Neural progenitor cell (in vitro differentiated cells): ENCODE data around the gene SLCO1B3. TPM values are rescaled to one million over a fixed set of nuclear protein-coding genes. Genes with fewer than 3 reads are reported as not detected.

Source experiments
- DNase-seq: peaks from one replicate; pipeline ENCODE4 v3.0.0-alpha.2; 2016; ENCODE audit warnings: low spot score
- H2AFZ ChIP-seq: fragments of 200-600 bp; sonication (generic); replicated peaks from 2 replicates; pipeline ENCODE4 v1.6.1; 2016; ENCODE audit warnings: antibody characterized with exemption
- H3F3A ChIP-seq: fragments of 200-600 bp; sonication (generic); 2 replicates; pipeline ENCODE4 v1.6.1; 2016; ENCODE audit warnings: antibody characterized with exemption, low read depth
- H3K27ac ChIP-seq: fragments of 200-600 bp; sonication (generic); 2 replicates; pipeline ENCODE4 v1.5.1; 2016; ENCODE audit warnings: mild to moderate bottlenecking
- H3K27me3 ChIP-seq: fragments of 200-600 bp; sonication (generic); 2 replicates; pipeline ENCODE4 v1.6.1; 2016; ENCODE audit warnings: mild to moderate bottlenecking, moderate library complexity
- H3K36me3 ChIP-seq: fragments of 200-600 bp; sonication (generic); 2 replicates; pipeline ENCODE4 v1.5.1; 2016
- H3K4me1 ChIP-seq: fragments of 200-600 bp; sonication (generic); 2 replicates; pipeline ENCODE4 v1.6.1; 2016; ENCODE audit warnings: mixed run types
- H3K4me2 ChIP-seq: fragments of 200-600 bp; sonication (generic); 2 replicates; pipeline ENCODE4 v1.6.1; 2016
- H3K4me3 ChIP-seq: fragments of 200-600 bp; sonication (generic); 2 replicates; pipeline ENCODE4 v1.5.1; 2016
- H3K79me2 ChIP-seq: fragments of 200-600 bp; sonication (generic); 2 replicates; pipeline ENCODE4 v1.6.1; 2016; ENCODE audit warnings: low read depth
- H3K9ac ChIP-seq: fragments of 200-600 bp; sonication (generic); 2 replicates; pipeline ENCODE4 v1.6.1; 2016
- H3K9me3 ChIP-seq: fragments of 200-600 bp; sonication (generic); 2 replicates; pipeline ENCODE4 v1.5.1; 2016; ENCODE audit warnings: low read depth
- H4K20me1 ChIP-seq: fragments of 200-600 bp; sonication (generic); 2 replicates; pipeline ENCODE4 v1.6.1; 2016; ENCODE audit warnings: low read depth
- H3K27ac Mint-ChIP-seq: 3 replicates; pipeline ENCODE4 v1.8.0; 2021; ENCODE audit warnings: mixed read lengths
- H3K27me3 Mint-ChIP-seq: 2 replicates; pipeline ENCODE4 v1.8.0; 2022; ENCODE audit warnings: low read depth, mild to moderate bottlenecking, inconsistent platforms, moderate library complexity, mixed read lengths; ENCODE audit not compliant: insufficient read depth
- H3K36me3 Mint-ChIP-seq: 3 replicates; pipeline ENCODE4 v1.8.0; 2021; ENCODE audit warnings: mixed read lengths
- H3K4me1 Mint-ChIP-seq: 3 replicates; pipeline ENCODE4 v1.8.0; 2021; ENCODE audit warnings: mixed read lengths
- H3K4me3 Mint-ChIP-seq: 3 replicates; pipeline ENCODE4 v1.8.0; 2021; ENCODE audit warnings: mild to moderate bottlenecking, moderate library complexity, mixed read lengths
- H3K9me3 Mint-ChIP-seq: 3 replicates; pipeline ENCODE4 v1.8.0; 2020; ENCODE audit warnings: mixed read lengths
- EZH2 ChIP-seq: fragments of 200-600 bp; sonication (generic); IDR thresholded peaks from 2 replicates; pipeline ENCODE4 v1.6.1; 2017; ENCODE audit warnings: antibody characterized with exemption, mild to moderate bottlenecking, moderate library complexity
- EZH2phosphoT487 ChIP-seq: fragments of 200-600 bp; sonication (generic); IDR thresholded peaks from 2 replicates; pipeline ENCODE4 v1.6.1; 2017; ENCODE audit warnings: antibody characterized with exemption
- total RNA-seq: library from RNA; depleted of rRNA; stranded (reverse); fragments of >200 nt; gene quantifications from 2 replicates; pipeline ENCODE4 v1.2.3, GENCODE V29; 2015; ENCODE audit warnings: low replicate concordance
- TF ChIP-seq, protein P1 (sequence below): fragments of 200-600 bp; sonication (generic); IDR thresholded peaks from 2 replicates; pipeline ENCODE4 v1.5.1; 2017; ENCODE audit warnings: antibody characterized with exemption, mild to moderate bottlenecking

The SLCO1B3 gene
- total RNA-seq, 1 donor from 2014 or later, result not detected

DNA sequence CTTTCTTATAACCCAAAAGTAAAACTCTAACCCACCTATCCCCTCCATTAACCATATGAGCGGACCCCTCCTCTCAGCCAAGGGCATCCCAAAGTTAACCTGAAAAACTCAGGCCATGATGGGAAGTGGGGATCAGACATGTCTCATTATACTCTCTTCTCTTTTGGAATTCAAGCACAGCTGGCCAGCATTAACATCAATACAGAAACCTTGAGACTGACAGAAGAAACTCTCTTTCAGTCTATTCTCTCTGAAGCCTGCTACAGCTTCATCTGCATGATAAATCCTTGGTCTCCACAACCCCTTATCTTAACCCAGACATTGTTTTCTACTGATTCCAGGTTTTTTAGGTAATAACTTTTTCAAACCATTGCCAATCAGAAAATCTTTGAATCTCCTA is 17.5 kb upstream of the SLCO1B3 start:
- no peak for TF ChIP-seq EZH2phosphoT487
- TF ChIP-seq, protein P1, sequence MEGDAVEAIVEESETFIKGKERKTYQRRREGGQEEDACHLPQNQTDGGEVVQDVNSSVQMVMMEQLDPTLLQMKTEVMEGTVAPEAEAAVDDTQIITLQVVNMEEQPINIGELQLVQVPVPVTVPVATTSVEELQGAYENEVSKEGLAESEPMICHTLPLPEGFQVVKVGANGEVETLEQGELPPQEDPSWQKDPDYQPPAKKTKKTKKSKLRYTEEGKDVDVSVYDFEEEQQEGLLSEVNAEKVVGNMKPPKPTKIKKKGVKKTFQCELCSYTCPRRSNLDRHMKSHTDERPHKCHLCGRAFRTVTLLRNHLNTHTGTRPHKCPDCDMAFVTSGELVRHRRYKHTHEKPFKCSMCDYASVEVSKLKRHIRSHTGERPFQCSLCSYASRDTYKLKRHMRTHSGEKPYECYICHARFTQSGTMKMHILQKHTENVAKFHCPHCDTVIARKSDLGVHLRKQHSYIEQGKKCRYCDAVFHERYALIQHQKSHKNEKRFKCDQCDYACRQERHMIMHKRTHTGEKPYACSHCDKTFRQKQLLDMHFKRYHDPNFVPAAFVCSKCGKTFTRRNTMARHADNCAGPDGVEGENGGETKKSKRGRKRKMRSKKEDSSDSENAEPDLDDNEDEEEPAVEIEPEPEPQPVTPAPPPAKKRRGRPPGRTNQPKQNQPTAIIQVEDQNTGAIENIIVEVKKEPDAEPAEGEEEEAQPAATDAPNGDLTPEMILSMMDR, result no peak
- TF ChIP-seq EZH2, result no peak
- no peak for DNase-seq

DNA sequence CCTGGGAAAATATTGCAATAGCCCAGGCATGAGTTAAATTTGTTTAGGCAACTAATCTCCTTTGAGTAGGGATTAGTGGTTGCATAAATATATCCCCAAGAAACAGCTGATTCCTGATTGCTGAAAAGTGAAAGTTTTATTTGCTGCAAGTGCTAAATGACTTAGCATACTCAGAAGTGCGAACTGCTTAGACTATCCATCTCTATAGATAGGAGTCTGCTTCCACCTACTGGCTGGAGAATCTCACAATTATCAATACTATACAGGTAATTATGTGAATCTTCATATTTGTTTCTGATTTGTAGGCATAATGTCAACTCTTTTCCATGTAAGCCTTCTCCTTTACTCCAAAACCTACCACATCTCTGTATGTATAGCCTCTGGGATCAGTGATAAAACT is 12.0 kb upstream of the SLCO1B3 start:
- Histone ChIP-seq H3K4me1 (no peaks in the 10 kb centered on the region), H3K27ac (no peak overlapping the region), H2AFZ (no peak overlapping the region), H4K20me1 (no peaks in the 10 kb centered on the region), H3F3A (no peaks in the 10 kb centered on the region), H3K9me3 (no peaks in the 10 kb centered on the region), H3K27me3 (no peaks in the 10 kb centered on the region), H3K36me3 (no peaks in the 10 kb centered on the region), H3K4me2 (no peak overlapping the region), H3K4me3 (no peak overlapping the region), H3K79me2 (no peaks in the 10 kb centered on the region), H3K9ac (no peak overlapping the region)
- Mint-ChIP-seq H3K4me3 (no peak overlapping the region), H3K36me3 (no peaks in the 10 kb centered on the region), H3K9me3 (no peaks in the 10 kb centered on the region), H3K27ac (no peak overlapping the region), H3K4me1 (no peaks in the 10 kb centered on the region), H3K27me3 (no peaks in the 10 kb centered on the region)
- peak; percentile 56 for DNase-seq
- TF ChIP-seq, protein P1, result peak; percentile 69
- no peak for TF ChIP-seq EZH2phosphoT487

More for the DNA sequence above, 17.5 kb upstream of the SLCO1B3 start:
- Mint-ChIP-seq H3K4me1 (no peaks in the 10 kb centered on the region), H3K36me3 (no peaks in the 10 kb centered on the region), H3K27me3 (no peaks in the 10 kb centered on the region), H3K4me3 (no peak overlapping the region), H3K9me3 (peaks cover 3% of the 10 kb centered on the region), H3K27ac (no peak overlapping the region)
- Histone ChIP-seq H3K4me3 (no peak overlapping the region), H4K20me1 (no peaks in the 10 kb centered on the region), H3K27me3 (no peaks in the 10 kb centered on the region), H3K36me3 (no peaks in the 10 kb centered on the region), H3K4me1 (no peaks in the 10 kb centered on the region), H3K9ac (no peak overlapping the region), H3K79me2 (no peaks in the 10 kb centered on the region), H2AFZ (no peak overlapping the region), H3K27ac (no peak overlapping the region), H3K9me3 (no peaks in the 10 kb centered on the region), H3F3A (no peaks in the 10 kb centered on the region), H3K4me2 (no peak overlapping the region)

DNA sequence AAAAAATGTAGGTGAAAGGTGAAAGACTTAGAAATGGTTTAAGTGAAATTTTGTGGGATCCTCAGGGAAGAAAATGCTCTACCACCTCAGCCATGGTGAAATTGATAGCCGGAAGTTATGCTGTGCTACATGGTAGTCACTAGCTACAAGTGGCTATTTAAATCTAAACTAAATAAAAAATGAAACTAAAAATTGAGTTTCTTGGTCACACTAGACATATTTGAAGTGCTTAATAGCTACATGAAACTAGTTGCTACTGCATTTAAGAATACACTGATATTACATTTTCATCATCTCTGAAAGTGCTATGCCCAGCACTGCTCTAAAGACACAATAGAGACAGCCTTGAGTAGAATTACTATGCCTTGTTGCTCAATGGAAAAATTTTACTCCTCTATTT is 10.3 kb upstream of the SLCO1B3 start:
- Histone ChIP-seq H3K9ac (no peak overlapping the region), H3K27me3 (no peaks in the 10 kb centered on the region), H3K4me3 (no peak overlapping the region), H3K4me1 (no peaks in the 10 kb centered on the region), H3K79me2 (no peaks in the 10 kb centered on the region), H3K9me3 (no peaks in the 10 kb centered on the region), H2AFZ (no peak overlapping the region), H3K36me3 (no peaks in the 10 kb centered on the region), H3F3A (no peaks in the 10 kb centered on the region), H3K27ac (no peak overlapping the region), H4K20me1 (no peaks in the 10 kb centered on the region), H3K4me2 (no peak overlapping the region)
- TF ChIP-seq EZH2phosphoT487, result no peak
- no peak for TF ChIP-seq EZH2
- TF ChIP-seq, protein P1, result no peak
- H3K9me3 Mint-ChIP-seq, result no peaks in the 10 kb centered on the region
- H3K4me1 Mint-ChIP-seq, result no peaks in the 10 kb centered on the region
- no peak for DNase-seq
- H3K27ac Mint-ChIP-seq, result no peak overlapping the region
- H3K27me3 Mint-ChIP-seq, result no peaks in the 10 kb centered on the region
- no peaks in the 10 kb centered on the region for H3K36me3 Mint-ChIP-seq
- no peak overlapping the region for H3K4me3 Mint-ChIP-seq

DNA sequence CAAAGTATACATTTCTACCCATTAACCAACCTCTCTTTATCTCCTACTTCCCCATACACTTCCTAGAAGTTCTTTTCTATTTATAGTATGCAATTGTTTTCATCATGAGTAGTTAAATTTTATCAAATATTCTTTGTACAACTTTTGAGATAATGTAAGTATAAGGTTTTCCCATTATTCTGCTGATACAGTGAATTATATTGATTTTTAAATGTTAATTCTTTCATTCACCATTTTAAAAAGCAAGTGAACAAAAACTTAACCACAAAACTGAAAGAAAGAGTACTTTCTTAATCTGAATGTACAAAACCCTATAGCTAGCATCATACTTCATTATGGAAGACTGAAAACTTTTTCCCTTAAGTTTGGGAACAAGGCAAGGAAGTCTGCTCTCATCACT is 9.5 kb upstream of the SLCO1B3 start:
- no peak for DNase-seq
- TF ChIP-seq, protein P1, result no peak
- TF ChIP-seq EZH2phosphoT487, result no peak
- TF ChIP-seq EZH2, result no peak
- H2AFZ ChIP-seq, result no peak overlapping the region

More for the DNA sequence above, 9.5 kb upstream of the SLCO1B3 start:
- Mint-ChIP-seq H3K4me1 (no peaks in the 10 kb centered on the region), H3K36me3 (no peaks in the 10 kb centered on the region), H3K27me3 (no peaks in the 10 kb centered on the region), H3K4me3 (no peak overlapping the region), H3K9me3 (no peaks in the 10 kb centered on the region), H3K27ac (no peak overlapping the region)
- no peaks in the 10 kb centered on the region for H3K36me3 ChIP-seq
- no peak overlapping the region for H3K4me3 ChIP-seq
- H3F3A ChIP-seq, result no peaks in the 10 kb centered on the region
- no peaks in the 10 kb centered on the region for H3K79me2 ChIP-seq
- no peaks in the 10 kb centered on the region for H3K27me3 ChIP-seq
- H3K9me3 ChIP-seq, result no peaks in the 10 kb centered on the region
- H3K4me1 ChIP-seq, result no peaks in the 10 kb centered on the region
- no peak overlapping the region for H3K27ac ChIP-seq
- no peak overlapping the region for H3K4me2 ChIP-seq
- no peak overlapping the region for H3K9ac ChIP-seq
- no peaks in the 10 kb centered on the region for H4K20me1 ChIP-seq
